Heart left ventricle (tissue), 13 donors: Measurements from ENCODE around the gene STK11.
"Not testable (repeated sequence)": the region's sequence is repeated elsewhere in the genome, so short reads cannot be mapped to it uniquely, and the experiment has no call there.

Source experiments
- CTCF ChIP-seq, 12 donors: fragments of 200-600 bp; sonication (generic) in 4 of 12; IDR thresholded peaks; one replicate each; pipeline versions ENCODE4 v1.5.0 to v1.8.0; 2018 to 2022; ENCODE audit warnings: antibody characterized with exemption in 12 of 12, mild to moderate bottlenecking in 5 of 12
- POLR2A ChIP-seq, 2 donors: fragments of 450-650 bp; IDR thresholded peaks; one replicate each; pipeline ENCODE4 v1.6.1; 2017; ENCODE audit warnings: antibody characterized with exemption in 2 of 2, mild to moderate bottlenecking in 2 of 2, moderate library complexity in 2 of 2
- donor health status: ischemic (EF 13 %, LVEDD 7.1; RV severe dilation, severe dysfunction).
- donor health status: DM: no; HTN: yes; CAD: no.
- donor health status: DM: no; HTN: no; CAD: no.
- donor health status: ischemic (EF 25% LVEDD 6.9; RV normal size, moderate dysfunction).
- donor health status: ischemic (EF 25% LVEDD 5.7; RV mildly dilated, moderate dysfunction).
- donor health status: ischemic (EF 35%, LVEDD 5.7; RV mildly dilated, moderate dysfunction).
- donor health status: nonischemic (EF 11% LVEDD 7.7; RV severe dilation, severe dysfunction).
- donor health status: DM: yes; HTN: yes; CAD: no.
- donor health status: PGD.
- donor health status: ischemic (EF 29% LVEDD 5.4; RV normal size, mild dysfunction).
- donor health status: nonischemic (EF 23%, LVEDD 6.1; RV moderate dilation, normal function).

- not testable (repeated sequence) for TF ChIP-seq CTCF, POLR2A (IDR thresholded peaks at IDR 0.05)
These were observed 40.9 kb downstream of the STK11 start for GRCh38 chr19:1246265-1247087.
